Skin of body (tissue), 2 donors: Measurements from ENCODE around the gene DNAJC6. TPM values are rescaled to one million over a fixed set of nuclear protein-coding genes. Genes with fewer than 3 reads are reported as not detected.

Source experiments
- DNase-seq: peaks from one replicate; lab custom pipeline; 2025; lab: John Stamatoyannopoulos, UW
- total RNA-seq: library from RNA; depleted of rRNA; stranded (reverse); fragments of >200 nt; gene quantifications from one replicate; pipeline ENCODE4 v1.2.3, GENCODE V29; 2014

DNAJC6 gene
- total RNA-seq, 1 donor from 2014 or later: 7.7 TPM

DNA sequence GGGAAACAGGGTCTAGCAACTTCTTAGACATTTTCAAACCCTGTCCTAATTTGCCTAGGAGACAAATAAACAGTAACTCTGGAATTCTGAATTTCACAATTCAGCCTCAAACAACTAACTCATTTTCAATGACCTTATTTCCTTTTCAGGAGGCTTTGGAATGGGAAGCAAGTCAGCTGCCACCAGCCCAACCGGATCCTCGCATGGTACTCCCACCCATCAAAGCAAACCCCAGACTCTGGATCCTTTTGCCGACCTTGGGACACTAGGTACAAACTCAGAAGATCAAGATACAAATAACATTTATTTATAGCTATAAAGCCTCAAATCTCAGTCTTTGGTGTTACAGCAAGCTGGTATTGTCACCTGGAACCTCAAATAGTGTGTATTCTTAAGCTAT, 92.3 kb downstream of the DNAJC6 start:
- no peak for DNase-seq

DNA sequence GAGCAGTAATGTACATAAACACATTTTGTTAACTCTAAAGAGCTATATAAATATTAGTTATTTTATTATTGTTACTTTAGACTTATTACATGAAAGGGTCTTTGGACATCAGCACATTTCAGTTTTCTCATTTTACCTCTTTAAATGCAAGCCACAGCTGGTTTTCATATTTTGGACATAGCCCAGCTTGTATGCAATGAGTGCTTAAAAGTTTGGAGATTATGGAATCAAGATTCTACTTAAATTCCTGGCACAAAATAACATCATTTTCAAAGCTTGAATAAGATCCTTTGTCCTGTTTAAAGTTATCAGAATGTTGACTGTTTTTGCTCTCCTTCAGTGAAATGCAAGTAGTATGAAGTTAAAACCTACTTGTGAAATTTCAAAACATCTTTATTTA, 95.6 kb downstream of the DNAJC6 start:
- peak; percentile 15 for DNase-seq

DNA sequence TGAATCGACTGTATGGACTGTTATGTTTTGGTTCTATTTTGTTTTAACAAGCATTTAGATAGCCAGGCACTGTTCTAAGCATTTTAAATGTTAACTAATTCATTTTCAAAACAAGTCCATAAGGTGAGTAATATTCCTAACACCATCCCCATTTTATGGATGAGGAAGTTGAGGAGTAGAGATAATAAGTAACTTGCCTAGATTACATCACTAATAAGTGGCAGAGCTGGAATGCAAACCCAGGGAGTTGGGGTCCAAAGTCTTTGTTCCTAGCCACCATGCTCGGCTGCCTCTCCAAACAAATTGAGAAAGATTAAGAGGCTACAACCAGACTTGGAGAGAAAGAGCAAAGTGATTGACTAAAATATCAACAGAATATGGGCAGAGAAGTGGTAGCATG, 98.5 kb downstream of the DNAJC6 start:
- no peak for DNase-seq

DNA sequence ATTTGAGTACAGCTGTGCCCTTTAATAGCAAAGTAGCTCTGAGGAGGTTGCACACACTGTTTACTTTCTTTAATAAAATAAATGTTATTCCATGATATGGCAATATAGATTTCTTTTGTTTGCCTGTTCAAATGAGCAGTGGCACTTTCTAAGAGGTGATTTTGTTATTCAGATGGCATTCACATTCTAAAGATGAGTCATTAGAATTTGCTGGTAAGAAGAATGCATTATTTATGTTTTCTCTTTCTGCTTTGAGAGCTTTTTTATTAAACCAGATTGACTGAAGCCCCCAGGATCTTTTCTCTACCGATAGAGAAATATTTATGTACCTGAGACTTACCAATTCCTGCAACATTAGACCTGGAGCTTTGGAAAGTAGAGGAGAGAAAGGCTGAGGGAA, 100.0 kb downstream of the DNAJC6 start:
- DNase-seq: no peak

DNA sequence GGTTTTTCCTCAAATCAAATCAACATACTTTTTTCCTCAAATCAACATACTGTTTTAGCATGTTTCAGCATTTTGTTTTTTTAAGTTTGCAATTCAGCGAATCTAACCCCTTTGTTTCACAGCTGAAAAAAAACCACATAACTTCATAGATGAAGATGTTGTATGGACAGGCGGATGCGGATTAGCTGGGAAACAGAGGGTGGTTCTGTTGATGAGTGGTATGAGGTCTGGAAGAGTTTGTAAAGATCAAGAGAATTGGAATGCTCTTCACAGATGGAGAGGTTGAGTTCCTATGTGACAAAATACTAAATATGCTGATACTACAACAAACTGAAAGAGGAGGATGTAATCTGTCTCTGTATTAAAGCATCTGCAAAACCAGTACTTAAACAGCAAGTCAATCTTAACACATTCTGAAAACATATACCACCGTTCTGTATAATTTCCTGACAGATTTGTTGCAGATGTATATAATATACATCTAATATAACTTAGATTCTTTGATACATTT, 100.5 kb downstream of the DNAJC6 start:
- no peak for DNase-seq

DNA sequence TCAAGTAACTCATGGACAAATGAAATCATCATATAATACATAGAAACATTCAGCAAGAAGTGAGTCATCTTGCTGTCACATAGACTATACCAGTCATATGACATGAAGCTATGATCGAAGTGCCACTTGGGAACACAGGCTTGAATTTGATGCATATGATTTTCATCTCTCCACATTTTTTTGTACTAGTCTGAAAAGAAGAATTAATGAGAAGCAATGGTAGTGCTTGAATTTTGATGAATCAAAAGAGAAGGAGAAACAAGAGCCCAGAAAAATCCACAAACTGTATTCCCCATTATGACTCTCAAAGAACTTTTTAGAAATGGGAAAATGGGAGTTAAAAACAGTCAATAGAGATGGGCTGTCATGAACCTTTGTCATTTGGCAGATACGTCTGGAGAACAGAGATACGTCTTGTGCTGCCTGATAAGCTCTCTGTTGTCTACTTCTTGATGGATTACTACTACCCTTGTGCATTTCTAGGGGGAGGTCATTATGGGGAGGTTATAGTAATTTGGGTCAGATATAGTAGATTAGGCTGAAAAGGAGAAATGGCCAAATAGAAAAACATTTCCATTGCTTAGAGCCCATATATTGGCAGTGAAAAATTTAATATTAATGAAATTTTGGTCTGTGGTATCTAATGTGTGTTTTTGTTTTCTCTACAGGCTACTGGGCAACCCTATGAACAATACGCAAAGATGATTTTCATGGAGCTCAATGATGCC, 103.1 kb downstream of the DNAJC6 start:
- DNase-seq: no peak

DNA sequence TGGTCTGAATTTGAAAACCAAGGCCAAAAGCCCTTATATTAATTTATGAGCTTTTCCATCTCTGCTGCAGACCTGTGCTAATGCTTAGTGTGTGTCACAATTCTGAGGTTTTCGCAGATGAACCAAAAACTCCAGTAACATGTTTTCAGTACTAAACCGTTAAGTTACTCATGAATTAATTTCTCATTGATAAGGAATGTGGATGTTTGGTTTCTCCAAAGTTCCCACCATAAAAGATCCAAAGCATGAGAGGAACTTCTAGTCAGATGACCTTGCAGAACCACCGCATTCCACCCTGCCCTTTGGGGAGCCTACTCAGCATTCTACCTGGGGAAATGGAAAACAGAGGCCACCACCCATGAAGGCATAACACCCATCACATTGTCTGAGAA, 103.6 kb downstream of the DNAJC6 start:
- no peak for DNase-seq

DNA sequence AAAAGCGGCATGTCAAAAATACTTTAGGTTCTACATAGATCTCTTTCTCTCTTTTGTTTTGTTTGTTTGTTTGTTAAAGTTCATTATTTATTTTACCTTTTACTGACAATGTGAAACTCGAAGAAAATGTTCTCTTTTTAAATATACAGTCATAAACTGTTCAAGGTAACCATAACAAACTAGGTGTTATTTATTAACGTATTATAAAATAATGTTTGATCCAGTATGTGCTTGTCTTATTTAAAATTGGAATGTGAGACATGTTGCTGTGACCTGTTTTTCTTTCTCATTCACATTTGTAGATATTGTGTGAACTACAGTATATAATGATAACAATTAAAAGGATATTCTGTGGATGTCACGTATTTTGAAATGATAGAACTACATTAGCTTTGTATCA, 105.2 kb downstream of the DNAJC6 start:
- no peak for DNase-seq

DNA sequence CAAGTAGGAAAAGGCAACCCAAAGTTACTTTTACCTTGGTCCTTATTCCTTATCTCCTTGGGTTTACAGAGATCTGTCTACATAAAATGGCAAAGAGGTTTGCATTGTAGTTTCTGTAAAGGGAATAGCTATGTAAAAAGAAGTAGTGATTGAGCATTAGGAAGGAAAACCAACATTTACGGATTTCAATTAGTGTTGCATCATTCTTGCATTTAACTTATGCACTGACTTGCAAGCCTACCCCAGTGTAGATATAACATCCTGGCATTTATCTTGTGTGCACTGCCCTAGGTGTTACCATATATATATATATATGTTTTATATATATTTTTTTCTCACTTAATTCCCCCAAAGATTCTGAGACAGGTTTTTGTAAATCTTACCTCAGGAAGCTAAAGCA, 107.4 kb downstream of the DNAJC6 start:
- no peak for DNase-seq

DNA sequence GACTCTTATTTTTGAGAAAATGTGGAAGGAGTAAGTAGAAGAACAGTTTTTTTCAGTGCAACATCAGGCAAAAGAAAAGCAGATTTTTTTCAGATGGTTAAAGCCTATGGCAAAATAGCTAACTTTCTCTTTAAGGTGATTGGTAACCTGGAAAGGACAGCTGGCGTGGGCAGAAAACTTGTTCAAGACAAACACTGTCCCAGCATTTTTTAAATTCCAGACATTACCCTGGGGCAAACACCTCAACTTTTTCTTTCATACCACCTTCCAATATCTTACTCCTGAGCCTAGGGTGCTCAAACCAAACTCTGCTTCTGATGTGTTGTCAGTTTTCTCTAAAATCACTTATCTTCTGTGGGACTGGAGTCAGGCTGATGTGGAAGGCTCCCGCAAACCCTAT, 108.4 kb downstream of the DNAJC6 start:
- DNase-seq: no peak

DNA sequence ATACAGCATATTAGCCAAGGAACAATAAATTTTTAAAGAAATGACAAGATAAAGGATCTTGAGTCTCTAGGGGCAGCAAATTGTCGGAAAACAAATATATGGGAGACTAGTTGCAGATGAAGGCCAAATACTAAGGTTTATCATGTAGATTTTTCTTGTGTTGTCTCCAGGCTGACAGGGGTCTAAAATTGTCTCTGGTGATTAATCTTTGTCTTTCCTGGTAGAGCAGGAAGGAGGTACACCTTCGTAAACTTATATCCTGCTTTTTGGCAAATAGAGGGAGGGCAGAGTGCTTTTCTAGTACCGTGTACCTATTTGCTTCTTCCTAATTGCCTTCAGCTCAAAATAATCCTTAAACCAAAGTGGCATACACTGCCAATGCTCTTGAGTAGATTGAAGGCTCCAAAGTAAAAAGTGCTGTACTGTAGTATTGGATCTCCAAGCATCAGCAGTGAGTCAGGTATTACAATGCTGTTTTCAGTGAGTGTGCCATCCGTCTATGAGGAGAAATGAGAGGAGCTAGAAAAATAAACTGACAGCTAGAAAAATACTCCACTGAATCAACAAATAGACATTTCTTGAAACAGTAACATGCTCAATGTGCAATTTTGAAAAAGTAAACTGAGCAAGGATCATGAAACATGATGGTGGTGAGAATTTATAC, 109.3 kb downstream of the DNAJC6 start:
- DNase-seq: no peak

DNA sequence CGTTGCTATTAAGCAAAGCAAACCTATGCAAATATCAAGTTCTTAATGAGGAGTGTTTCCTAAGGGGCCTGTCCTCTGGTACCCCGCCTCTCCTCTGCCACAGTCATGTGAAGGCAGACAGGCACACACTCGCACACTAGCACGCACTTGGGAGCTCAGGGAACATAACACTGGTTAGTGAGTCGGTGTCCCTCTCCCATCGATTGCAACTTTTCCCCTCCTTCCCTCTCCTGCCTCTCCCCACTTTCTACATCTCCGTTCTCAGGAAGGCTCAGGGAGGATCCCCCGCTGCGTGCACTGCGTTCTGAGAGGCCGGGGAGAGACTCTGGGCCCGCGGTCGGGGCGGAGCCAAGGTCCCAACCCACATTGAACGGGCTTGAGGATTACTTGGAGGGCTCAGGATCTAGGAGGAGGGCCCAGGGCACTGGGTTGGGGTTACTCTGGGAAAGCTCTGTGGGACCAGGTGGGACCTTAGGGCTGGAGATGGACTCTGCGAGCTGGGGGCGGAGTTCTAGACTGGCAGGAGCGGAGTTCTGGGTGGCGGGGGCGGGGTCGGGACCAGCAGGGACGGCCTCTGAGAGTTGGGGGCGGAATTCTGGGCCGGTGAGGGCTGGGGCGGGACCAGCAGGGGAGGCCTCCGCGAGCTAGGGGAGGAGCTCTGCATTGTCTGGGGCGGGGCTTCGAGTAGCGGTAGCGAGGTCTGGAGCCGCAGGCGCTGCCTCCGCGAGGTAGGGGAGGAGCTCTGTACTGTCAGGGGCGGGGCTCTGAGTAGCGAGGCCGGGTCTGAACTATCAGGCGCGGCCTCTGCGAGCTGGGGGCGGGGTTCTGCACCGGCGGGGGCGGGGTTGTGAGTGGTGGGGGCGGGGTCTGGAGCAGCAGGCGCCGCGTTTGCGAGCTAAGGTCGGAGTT, 110.6 kb downstream of the DNAJC6 start:
- DNase-seq: peak; percentile 98

DNA sequence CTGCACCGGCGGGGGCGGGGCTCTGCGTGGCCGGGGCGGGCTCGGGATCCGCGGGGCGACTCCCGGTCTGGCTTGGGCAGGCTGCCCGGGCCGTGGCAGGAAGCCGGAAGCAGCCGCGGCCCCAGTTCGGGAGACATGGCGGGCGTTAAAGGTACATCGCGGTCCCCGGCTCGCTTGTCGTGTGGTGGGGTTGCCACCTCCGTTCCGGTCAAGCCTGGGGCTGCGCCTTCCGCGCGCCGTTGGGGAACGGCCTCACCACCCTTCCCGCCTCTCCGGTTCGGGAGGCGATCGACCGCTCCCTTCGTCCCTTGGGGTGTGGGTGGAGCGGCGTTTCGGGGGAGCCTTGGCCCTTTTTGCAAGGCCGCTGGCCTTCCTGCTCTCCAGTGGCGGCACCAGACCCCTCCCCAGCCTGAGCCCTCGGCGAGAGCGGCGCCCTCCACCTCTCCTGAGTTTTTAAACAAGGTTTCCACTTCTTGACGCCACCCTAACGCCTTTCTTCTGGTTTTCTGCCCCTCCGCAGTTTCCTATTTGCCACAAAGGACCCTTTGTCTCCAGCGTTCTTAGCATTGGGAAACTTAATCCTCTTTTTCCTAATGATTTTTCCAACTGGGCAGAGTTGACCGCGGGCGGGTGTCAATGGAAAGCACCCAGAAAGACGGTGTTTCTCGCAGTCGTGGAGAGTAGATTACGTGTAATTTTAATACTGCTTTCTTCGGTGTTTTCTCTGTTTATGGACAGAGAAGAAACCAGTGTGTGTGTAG, 111.4 kb downstream of the DNAJC6 start, which contains the start of the genes LEPR and LEPROT:
Gene LEPR, plus strand, starts transcription at position 79 of the 761 bp plus-strand sequence. CDS start 144,898 bp downstream, outside the sequence.
Gene LEPROT, plus strand, starts transcription at position 79 of the 761 bp plus-strand sequence. Its CDS starts 57 bp downstream, at position 136.
- DNase-seq: peak; percentile 44

DNA sequence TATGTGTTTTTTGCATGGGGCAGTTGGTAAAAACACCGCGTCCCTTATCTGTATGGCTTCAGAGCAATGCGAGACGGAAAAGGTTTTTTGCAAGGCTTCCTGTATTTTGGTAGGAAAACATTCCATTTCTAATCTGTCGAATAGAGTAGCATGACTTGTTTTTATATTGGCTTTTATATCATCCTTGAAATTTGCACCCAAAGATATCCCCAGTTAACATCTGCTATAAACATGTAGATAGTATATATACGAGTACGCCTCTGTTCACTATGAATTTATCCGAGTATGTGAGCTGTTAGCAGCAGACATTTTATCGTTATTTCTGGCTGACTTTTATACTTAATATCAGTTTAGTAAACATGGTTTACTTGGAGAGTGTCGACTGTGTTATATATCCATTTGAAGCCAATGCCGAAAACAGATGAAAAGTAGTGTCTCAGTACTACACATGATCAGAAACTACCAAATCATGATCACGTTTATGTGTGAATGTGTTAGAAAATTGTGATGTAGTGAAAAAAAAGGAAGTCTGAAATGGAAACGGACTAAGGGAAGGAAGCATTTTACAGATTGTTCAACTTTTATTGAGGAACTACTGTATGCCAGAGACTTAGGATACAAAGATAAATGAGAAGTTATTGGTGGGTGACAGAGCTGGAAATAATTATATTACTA, 112.1 kb downstream of the DNAJC6 start:
- DNase-seq: peak; percentile 73

DNA sequence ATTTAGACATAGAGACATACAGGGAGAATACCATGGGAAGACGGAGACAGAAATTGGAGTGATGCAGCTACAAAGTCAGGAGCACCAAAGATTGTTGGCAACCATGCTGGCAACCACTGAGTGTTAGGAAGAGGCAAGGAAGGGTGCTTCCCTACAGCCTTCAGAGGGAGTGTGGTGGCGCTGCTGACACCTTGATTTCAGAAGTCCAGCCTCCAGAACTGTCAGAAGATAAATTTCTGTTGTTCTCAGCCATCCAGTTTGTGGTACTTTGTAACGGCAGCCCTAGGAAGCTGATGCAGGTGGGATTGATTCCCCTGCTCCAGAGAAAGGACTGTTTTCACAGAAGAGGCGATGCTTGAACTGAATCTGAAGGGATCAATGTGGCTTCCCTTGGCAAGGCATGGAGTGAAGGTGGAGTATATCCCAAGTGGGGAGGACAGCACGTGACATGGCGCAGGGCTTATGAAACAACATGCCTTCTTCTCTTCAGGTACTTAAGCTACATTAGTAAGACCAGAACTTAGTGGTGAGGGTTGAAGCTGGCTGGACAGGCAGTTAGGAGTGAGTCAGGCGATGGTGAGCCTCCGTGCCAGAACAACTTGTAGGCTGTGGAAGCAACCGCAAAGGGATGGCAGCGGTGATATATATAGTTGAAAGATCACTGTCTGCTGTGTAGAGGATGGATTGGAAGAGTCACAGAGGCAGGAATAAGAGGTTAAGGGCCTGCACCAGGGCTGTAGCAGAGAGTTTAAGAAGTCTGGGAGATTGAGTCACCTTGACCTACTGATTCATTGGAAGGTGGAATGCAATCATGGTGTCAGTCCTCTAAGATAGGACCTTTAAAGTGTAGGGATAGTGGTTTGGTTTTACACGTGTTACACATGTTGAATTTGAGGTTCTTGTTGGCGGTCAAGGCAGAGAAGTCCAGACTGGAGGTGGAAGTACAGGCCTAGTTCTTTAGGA, 113.2 kb downstream of the DNAJC6 start:
- DNase-seq: no peak

DNA sequence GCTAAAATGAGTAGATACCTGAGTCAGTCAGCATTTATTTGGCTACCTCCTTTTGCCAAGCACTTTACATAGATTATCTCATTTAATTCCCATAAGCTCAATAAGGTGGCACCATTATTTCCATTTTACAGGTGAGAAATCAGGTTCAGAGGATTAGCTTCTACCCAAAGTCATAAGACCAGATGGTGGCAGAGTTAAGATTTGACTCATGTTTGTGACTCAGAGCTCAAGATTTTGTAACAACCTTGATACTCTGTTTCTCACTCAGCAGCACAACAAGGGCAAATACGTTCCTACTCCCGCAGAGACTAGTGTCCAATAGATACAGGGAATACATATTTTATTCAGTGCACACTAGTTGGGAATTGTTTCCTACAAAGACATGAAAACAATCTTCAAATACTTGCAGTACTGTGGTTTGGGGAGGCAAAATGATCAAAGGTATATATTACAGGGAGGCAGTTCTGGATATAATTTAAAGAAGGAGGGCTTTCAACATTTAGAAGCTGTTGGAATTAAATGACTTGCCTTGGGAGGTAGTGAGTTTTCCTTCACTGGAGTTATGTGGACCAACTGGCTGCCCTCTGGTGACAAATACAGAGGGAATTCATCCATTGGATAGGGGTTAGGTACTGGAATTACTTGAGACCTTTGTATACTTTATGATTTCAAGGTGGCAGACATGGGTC, 114.7 kb downstream of the DNAJC6 start:
- DNase-seq: no peak

DNA sequence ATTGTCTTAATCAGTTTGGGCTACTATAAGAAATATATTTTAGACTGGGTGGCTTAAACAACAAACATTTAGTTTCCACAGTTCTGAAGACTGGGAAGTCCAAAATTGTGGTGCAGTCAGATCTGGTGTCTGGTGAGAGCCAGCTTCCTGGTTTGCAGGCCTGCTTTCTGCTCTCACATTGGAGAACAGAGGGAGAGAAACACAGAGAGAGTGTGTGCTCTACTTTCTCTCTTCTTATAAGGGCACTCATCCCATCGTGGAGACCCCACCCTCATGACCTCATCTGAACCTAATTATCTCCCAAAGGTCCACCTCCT, 115.2 kb downstream of the DNAJC6 start:
- DNase-seq: no peak

DNA sequence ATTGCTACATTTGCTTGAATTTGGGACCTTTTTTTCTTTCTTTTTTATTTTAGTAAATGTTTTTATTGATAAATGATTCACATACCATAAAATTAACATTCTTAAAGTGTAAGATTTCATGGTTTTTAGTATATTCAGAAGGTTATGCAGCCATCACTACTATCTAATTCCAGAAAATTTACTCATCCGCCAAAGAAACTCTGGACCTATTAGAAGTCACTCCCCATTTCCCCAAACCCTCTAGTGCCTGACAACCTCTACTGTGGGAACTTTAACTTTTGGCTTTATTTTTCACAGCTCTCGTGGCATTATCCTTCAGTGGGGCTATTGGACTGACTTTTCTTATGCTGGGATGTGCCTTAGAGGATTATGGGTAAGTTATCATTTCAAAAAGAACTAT, 115.7 kb downstream of the DNAJC6 start:
- no peak for DNase-seq

DNA sequence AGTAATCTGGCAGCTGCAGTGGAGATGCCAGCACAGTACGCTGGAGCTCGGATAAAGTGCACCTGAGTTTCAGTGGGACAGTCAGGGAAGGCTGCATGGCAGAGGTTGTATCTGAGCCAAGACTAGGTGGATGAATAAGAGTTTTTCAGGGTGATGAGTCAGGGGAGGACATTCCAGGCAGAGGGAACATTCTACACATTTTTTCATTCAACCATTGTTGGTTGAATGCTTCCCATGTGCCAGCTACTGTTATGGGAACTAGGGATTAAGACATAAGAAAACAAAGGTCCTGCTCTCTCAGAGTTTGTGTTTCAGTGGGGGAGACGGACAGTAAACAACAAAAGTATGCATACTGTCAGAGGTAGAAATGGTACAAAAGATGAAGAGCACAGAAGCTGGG, 116.4 kb downstream of the DNAJC6 start:
- no peak for DNase-seq
